NCI-H2171 treated with DMSO at 0.1 percent for 48 hours (cell line): ENCODE results near the gene PSMG4.
"Not testable (repeated sequence)": the region's sequence is repeated elsewhere in the genome, so short reads cannot be mapped to it uniquely, and the experiment has no call there.

ENCODE experiments used
- DNase-seq: peaks from one replicate; lab custom pipeline; 2025; lab: John Stamatoyannopoulos, UW

The PSMG4 gene

GRCh38 chr6:3230256-3230882 is 28.4 kb upstream of the PSMG4 start:
- peak; percentile 43 for DNase-seq

- peak; percentile 84 for DNase-seq
Observed at GRCh38 chr6:3230900-3231246, 27.9 kb upstream of the PSMG4 start.

GRCh38 chr6:3231247-3232016 is 27.3 kb upstream of the PSMG4 start:
- peak; percentile 94 for DNase-seq

GRCh38 chr6:3232017-3232945 is 26.5 kb upstream of the PSMG4 start:
- DNase-seq: peak; percentile 74

- DNase-seq: no peak
Observed at GRCh38 chr6:3233321-3233720, 25.4 kb upstream of the PSMG4 start.

- no peak for DNase-seq
Observed at GRCh38 chr6:3233904-3234303, 24.8 kb upstream of the PSMG4 start.

GRCh38 chr6:3235486-3235885 is 23.3 kb upstream of the PSMG4 start:
- DNase-seq: no peak

- DNase-seq: no peak
Observed at GRCh38 chr6:3236005-3236404, 22.7 kb upstream of the PSMG4 start.

GRCh38 chr6:3237761-3238662 is 20.7 kb upstream of the PSMG4 start:
- DNase-seq: no peak

- no peak for DNase-seq
Observed at GRCh38 chr6:3239110-3239830, 19.5 kb upstream of the PSMG4 start.

GRCh38 chr6:3240595-3240994 is 18.2 kb upstream of the PSMG4 start:
- DNase-seq: no peak

GRCh38 chr6:3241745-3242144 is 17.0 kb upstream of the PSMG4 start:
- not testable (repeated sequence) for DNase-seq

- DNase-seq: no peak
Observed at GRCh38 chr6:3242768-3243167, 16.0 kb upstream of the PSMG4 start.

GRCh38 chr6:3244003-3244831 is 14.5 kb upstream of the PSMG4 start:
- no peak for DNase-seq

- DNase-seq: not testable (repeated sequence)
Observed at GRCh38 chr6:3244832-3245161, 13.9 kb upstream of the PSMG4 start.

- DNase-seq: no peak
Observed at GRCh38 chr6:3245216-3245615, 13.5 kb upstream of the PSMG4 start.

GRCh38 chr6:3247255-3248146 is 11.2 kb upstream of the PSMG4 start:
- no peak for DNase-seq

GRCh38 chr6:3249821-3250220 is 8.9 kb upstream of the PSMG4 start:
- DNase-seq: no peak

GRCh38 chr6:3250231-3250675 is 8.5 kb upstream of the PSMG4 start:
- DNase-seq: no peak
